Gastrocnemius medialis (tissue), 4 donors: Measurements from ENCODE around the gene RAB38. TPM values are rescaled to one million over a fixed set of nuclear protein-coding genes. Genes with fewer than 3 reads are reported as not detected.

Experiments
- ATAC-seq, 2 donors: fragments of 150-250 bp; one replicate each; pipeline ENCODE4 v1.9.1; 2016
- DNase-seq, 2 donors: peaks; one replicate each; pipeline ENCODE4 v3.0.0-alpha.2; 2019
- H3K27ac ChIP-seq, 4 donors: fragments of 200-600 bp; sonication (generic); 1 replicate in 1 of 4; 2 replicates in 3 of 4; pipeline ENCODE4 v1.5.1; 2016 to 2018; ENCODE audit warnings: mild to moderate bottlenecking in 2 of 4, moderate library complexity in 1 of 4
- H3K27me3 ChIP-seq, 3 donors: fragments of 200-600 bp; sonication (generic) in 2 of 3; 1 replicate in 1 of 3; 2 replicates in 2 of 3; pipeline versions ENCODE4 v1.5.1 to v1.6.0; 2016 to 2019; ENCODE audit warnings: mild to moderate bottlenecking in 1 of 3, moderate library complexity in 1 of 3
- H3K36me3 ChIP-seq, 2 donors: fragments of 200-600 bp; sonication (generic) in 1 of 2; one replicate each; pipeline ENCODE4 v1.5.1; 2017 to 2018
- H3K4me1 ChIP-seq, 2 donors: fragments of 200-600 bp; sonication (generic) in 1 of 2; one replicate each; pipeline ENCODE4 v1.5.1; 2016 to 2017; ENCODE audit warnings: mild to moderate bottlenecking in 2 of 2
- H3K4me3 ChIP-seq, 4 donors: fragments of 200-600 bp; sonication (generic) in 3 of 4; 1 replicate in 1 of 4; 2 replicates in 3 of 4; pipeline ENCODE4 v1.5.1; 2016 to 2019; ENCODE audit warnings: mild to moderate bottlenecking in 2 of 4
- H3K9me3 ChIP-seq, 3 donors: fragments of 200-600 bp; sonication (generic) in 2 of 3; 1 replicate in 1 of 3; 2 replicates in 2 of 3; pipeline ENCODE4 v1.5.1; 2016 to 2019
- CTCF ChIP-seq, 5 experiments: fragments of 450-650 bp in 3 of 5; fragments of 200-600 bp in 2 of 5; sonication (generic) in 2 of 5; IDR thresholded peaks in 4 of 5; conservative IDR thresholded peaks in 1 of 5; 1 replicate in 4 of 5; 2 replicates in 1 of 5; pipeline ENCODE4 v1.5.1; 2016 to 2019; ENCODE audit warnings: antibody characterized with exemption in 5 of 5, mild to moderate bottlenecking in 3 of 5, moderate library complexity in 3 of 5
- POLR2A ChIP-seq, 2 donors: fragments of 450-650 bp; IDR thresholded peaks; one replicate each; pipeline ENCODE4 v1.6.1; 2017; ENCODE audit warnings: antibody characterized with exemption in 2 of 2, mild to moderate bottlenecking in 2 of 2, moderate library complexity in 2 of 2
- in situ Hi-C, 4 donors: fragments of 200-750 bp; cut with MboI; loops; one replicate each; pipeline versions ENCODE4 v1.15.0 to v1.8.0; 2017; ENCODE audit warnings: low sequenced_read_pairs in 4 of 4
- intact Hi-C: fragments of 100-400 bp; cut with DNase I; formaldehyde crosslinking; loops from one replicate; pipeline ENCODE4 v1.15.1; 2023; ENCODE audit warnings: low total_unique reads
- total RNA-seq, 4 donors: library from RNA; depleted of rRNA; stranded (reverse); fragments of >200 nt; gene quantifications; one replicate each; pipeline versions ENCODE4 v1.1.0 to v1.2.3, GENCODE V29; 2016

RAB38 gene
- total RNA-seq, 4 donors from 2014 or later = 0.27 TPM; not detected in 3

DNA sequence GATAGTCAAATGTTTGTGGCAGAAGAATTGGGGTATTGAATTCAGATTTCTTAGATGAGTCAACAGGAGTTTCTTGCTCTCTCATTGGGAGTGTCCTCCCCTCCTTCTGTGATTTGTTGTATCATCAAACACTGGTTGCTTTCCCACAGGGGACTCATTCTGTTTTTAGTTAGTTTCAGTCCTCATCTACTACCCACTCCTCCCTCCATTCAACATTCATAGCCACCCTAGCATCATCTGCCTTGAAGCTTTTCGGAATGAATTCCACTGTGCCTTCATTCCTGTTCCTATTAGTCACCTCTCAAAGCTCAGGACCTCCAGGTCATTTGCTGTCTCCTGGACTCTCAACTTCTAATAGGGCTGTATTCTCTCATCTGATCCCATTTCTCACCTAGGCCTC is 31.5 kb upstream of the RAB38 start:
- TF ChIP-seq CTCF (IDR thresholded peaks at IDR 0.05 in 4 of 5, conservative IDR thresholded peaks at IDR 0.05 in 1 of 5) (no peak), POLR2A (IDR thresholded peaks at IDR 0.05) (no peak)
- Histone ChIP-seq H3K27ac (no peak overlapping the region), H3K9me3 (no peaks in the 10 kb centered on the region), H3K36me3 (no peaks in the 10 kb centered on the region), H3K27me3 (no peaks in the 10 kb centered on the region), H3K4me1 (no peaks in the 10 kb centered on the region), H3K4me3 (no peak overlapping the region)
- DNase-seq = no peak
- no peak for ATAC-seq
- intact Hi-C loops = no loop called here
- in situ Hi-C loops = no loop called here

DNA sequence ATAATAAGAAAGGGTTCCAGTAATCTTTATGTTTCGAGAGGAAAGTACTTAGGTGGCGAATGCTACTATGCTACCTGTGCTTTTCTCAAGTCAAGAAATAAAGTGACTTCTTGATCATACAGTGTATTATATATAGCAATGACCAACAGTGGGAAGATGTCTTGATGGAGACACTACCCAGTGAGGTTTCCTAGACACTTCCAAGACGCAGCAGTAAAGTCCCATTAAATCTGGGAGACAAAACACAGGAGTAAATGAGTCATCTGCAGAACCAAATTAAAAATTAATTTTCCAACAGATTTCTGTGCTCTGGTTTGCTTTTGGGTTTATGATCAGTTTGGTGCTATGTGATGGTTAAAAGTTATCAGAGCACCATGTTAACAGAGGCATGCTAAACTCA is 29.1 kb upstream of the RAB38 start:
- TF ChIP-seq CTCF (IDR thresholded peaks at IDR 0.05 in 4 of 5, conservative IDR thresholded peaks at IDR 0.05 in 1 of 5) (no peak), POLR2A (IDR thresholded peaks at IDR 0.05) (no peak)
- Histone ChIP-seq H3K27ac (no peak overlapping the region), H3K36me3 (no peaks in the 10 kb centered on the region), H3K9me3 (no peaks in the 10 kb centered on the region), H3K4me1 (no peaks in the 10 kb centered on the region), H3K27me3 (no peaks in the 10 kb centered on the region), H3K4me3 (no peak overlapping the region)
- DNase-seq (no peak), ATAC-seq (no peak)
- in situ Hi-C loops = no loop called here
- intact Hi-C loops = no loop called here

DNA sequence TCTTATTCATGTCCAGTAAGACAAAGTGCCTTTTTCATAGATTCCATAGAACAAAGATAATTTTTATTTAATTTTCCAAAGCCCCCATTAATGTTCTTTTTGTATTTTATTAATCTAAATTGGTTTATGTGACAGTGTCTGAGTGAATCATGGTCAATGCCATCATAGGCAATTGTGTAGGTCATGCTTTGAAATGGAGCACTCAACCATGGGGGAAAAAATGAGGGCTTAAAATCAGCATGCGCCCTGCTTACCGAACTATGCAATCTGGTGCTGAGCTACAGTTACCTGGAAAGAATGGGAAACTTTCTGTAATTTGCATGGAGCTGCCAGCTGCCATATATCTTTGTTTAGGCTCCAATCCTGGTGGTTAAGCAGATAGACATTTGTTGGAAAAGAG is 28.4 kb upstream of the RAB38 start:
- Histone ChIP-seq H3K36me3 (no peaks in the 10 kb centered on the region), H3K4me1 (no peaks in the 10 kb centered on the region), H3K4me3 (no peak overlapping the region), H3K9me3 (no peaks in the 10 kb centered on the region), H3K27ac (no peak overlapping the region), H3K27me3 (no peaks in the 10 kb centered on the region)
- TF ChIP-seq CTCF (IDR thresholded peaks at IDR 0.05 in 4 of 5, conservative IDR thresholded peaks at IDR 0.05 in 1 of 5) (no peak), POLR2A (IDR thresholded peaks at IDR 0.05) (no peak)
- in situ Hi-C loops (no loop called here), intact Hi-C loops (no loop called here)
- no peak for ATAC-seq
- DNase-seq = no peak

GRCh38 chr11:88202498-88202897 is 27.3 kb upstream of the RAB38 start:
- H3K27me3 ChIP-seq = no peaks in the 10 kb centered on the region
- ATAC-seq (no peak), DNase-seq (no peak)
- no peaks in the 10 kb centered on the region for H3K9me3 ChIP-seq
- H3K27ac ChIP-seq = no peak overlapping the region
- H3K4me3 ChIP-seq = no peak overlapping the region
- no peaks in the 10 kb centered on the region for H3K4me1 ChIP-seq
- in situ Hi-C loops = no loop called here
- intact Hi-C loops = no loop called here
- no peaks in the 10 kb centered on the region for H3K36me3 ChIP-seq
- TF ChIP-seq POLR2A (IDR thresholded peaks at IDR 0.05) (no peak), CTCF (IDR thresholded peaks at IDR 0.05 in 4 of 5, conservative IDR thresholded peaks at IDR 0.05 in 1 of 5) (no peak)

GRCh38 chr11:88196393-88196792 is 21.1 kb upstream of the RAB38 start:
- no peaks in the 10 kb centered on the region for H3K36me3 ChIP-seq
- no peak for ATAC-seq
- in situ Hi-C loops = no loop called here

More at GRCh38 chr11:88196393-88196792, 21.1 kb upstream of the RAB38 start:
- Histone ChIP-seq H3K4me3 (no peak overlapping the region), H3K4me1 (no peaks in the 10 kb centered on the region), H3K9me3 (peaks cover 0 to 5% (median 0%) of the 10 kb centered on the region in 3 donors), H3K27ac (no peak overlapping the region), H3K27me3 (no peaks in the 10 kb centered on the region)
- no peak for DNase-seq
- TF ChIP-seq POLR2A (IDR thresholded peaks at IDR 0.05) (no peak), CTCF (IDR thresholded peaks at IDR 0.05 in 4 of 5, conservative IDR thresholded peaks at IDR 0.05 in 1 of 5) (no peak)
- intact Hi-C loops = no loop called here
